NT2/D1 (cell line): ENCODE measurements around the gene BCAT1.

Experiments used
- DNase-seq: peaks from one replicate; pipeline ENCODE4 v3.0.0-alpha.2; 2011; ENCODE audit warnings: low read depth, low spot score
- H3K27me3 ChIP-seq: 2 replicates; pipeline ENCODE4 v1.6.0; 2011; ENCODE audit warnings: mild to moderate bottlenecking; ENCODE audit not compliant: insufficient read length, insufficient read depth
- H3K36me3 ChIP-seq: 2 replicates; pipeline ENCODE4 v1.6.1; 2011; ENCODE audit warnings: mild to moderate bottlenecking, low read length, mixed read lengths; ENCODE audit not compliant: insufficient read depth, insufficient read length
- H3K4me1 ChIP-seq: 2 replicates; pipeline ENCODE4 v1.5.1; 2011; ENCODE audit not compliant: insufficient read depth, insufficient read length
- H3K4me3 ChIP-seq: 2 replicates; pipeline ENCODE4 v1.5.1; 2011; ENCODE audit warnings: low read depth; ENCODE audit not compliant: insufficient read length
- H3K9ac ChIP-seq: 2 replicates; pipeline ENCODE4 v1.6.0; 2011; ENCODE audit warnings: low read depth; ENCODE audit not compliant: insufficient read length
- H3K9me3 ChIP-seq: 2 replicates; pipeline ENCODE4 v1.5.1; 2011; ENCODE audit warnings: mild to moderate bottlenecking, low read length; ENCODE audit not compliant: insufficient read depth
- SUZ12 ChIP-seq: IDR thresholded peaks from 2 replicates; pipeline ENCODE4 v1.6.1; 2011; ENCODE audit not compliant: insufficient read length, insufficient read depth; ENCODE audit errors: extremely low read depth
- YY1 ChIP-seq: IDR thresholded peaks from 2 replicates; pipeline ENCODE4 v1.6.1; 2011; ENCODE audit not compliant: insufficient read length, insufficient read depth
- ZNF274 ChIP-seq: IDR thresholded peaks from 2 replicates; pipeline ENCODE4 v1.6.1; 2011; ENCODE audit warnings: mild to moderate bottlenecking, low read depth, low read length

BCAT1 gene

GRCh38 chr12:24955853-24956252, 7.0 kb upstream of the BCAT1 start:
- Histone ChIP-seq H3K4me1 (peaks cover 9% of the 10 kb centered on the region), H3K27me3 (no peaks in the 10 kb centered on the region), H3K9me3 (no peaks in the 10 kb centered on the region), H3K9ac (no peak overlapping the region), H3K36me3 (no peaks in the 10 kb centered on the region), H3K4me3 (no peak overlapping the region)
- no peak for DNase-seq
- TF ChIP-seq YY1 = no peak
- TF ChIP-seq SUZ12 = no peak
- no peak for TF ChIP-seq ZNF274

- no peaks in the 10 kb centered on the region for H3K36me3 ChIP-seq
- no peak overlapping the region for H3K4me3 ChIP-seq
- peaks cover 8% of the 10 kb centered on the region for H3K4me1 ChIP-seq
- no peak overlapping the region for H3K9ac ChIP-seq
- H3K9me3 ChIP-seq = no peaks in the 10 kb centered on the region
- no peak for TF ChIP-seq YY1
- no peak for TF ChIP-seq SUZ12
- TF ChIP-seq ZNF274 = no peak
- no peak for DNase-seq
- H3K27me3 ChIP-seq = no peaks in the 10 kb centered on the region
Measured at GRCh38 chr12:24955389-24955788, 6.5 kb upstream of the BCAT1 start.

- TF ChIP-seq ZNF274 = no peak
- TF ChIP-seq SUZ12 = no peak
- no peak for TF ChIP-seq YY1
- Histone ChIP-seq H3K9ac (no peak overlapping the region), H3K27me3 (no peaks in the 10 kb centered on the region), H3K9me3 (no peaks in the 10 kb centered on the region), H3K4me1 (peaks cover 7% of the 10 kb centered on the region), H3K36me3 (no peaks in the 10 kb centered on the region), H3K4me3 (no peak overlapping the region)
- no peak for DNase-seq
Measured at GRCh38 chr12:24954261-24954660, 5.4 kb upstream of the BCAT1 start.

- peak overlapping the region; percentile 37 for H3K9ac ChIP-seq
- peaks cover under 1% of the 10 kb centered on the region for H3K36me3 ChIP-seq
- H3K27me3 ChIP-seq = no peaks in the 10 kb centered on the region
- TF ChIP-seq ZNF274 (no peak), SUZ12 (no peak), YY1 (no peak)
- peaks cover 7% of the 10 kb centered on the region for H3K4me1 ChIP-seq
- no peaks in the 10 kb centered on the region for H3K9me3 ChIP-seq
- H3K4me3 ChIP-seq = no peak overlapping the region
- no peak for DNase-seq
Measured at GRCh38 chr12:24952389-24952788, 3.5 kb upstream of the BCAT1 start.

- Histone ChIP-seq H3K36me3 (peaks cover 15% of the 10 kb centered on the region), H3K27me3 (no peaks in the 10 kb centered on the region), H3K4me3 (no peak overlapping the region), H3K9me3 (no peaks in the 10 kb centered on the region), H3K9ac (no peak overlapping the region), H3K4me1 (peaks cover 7% of the 10 kb centered on the region)
- no peak for TF ChIP-seq YY1
- no peak for TF ChIP-seq SUZ12
- TF ChIP-seq ZNF274 = no peak
- no peak for DNase-seq
Measured at GRCh38 chr12:24950231-24950834, 1.4 kb upstream of the BCAT1 start.

GRCh38 chr12:24948420-24948756, 513 bp downstream of the BCAT1 start:
- peak; percentile 76 for DNase-seq
- H3K4me1 ChIP-seq = no peaks in the 10 kb centered on the region
- no peaks in the 10 kb centered on the region for H3K27me3 ChIP-seq
- H3K36me3 ChIP-seq = peaks cover 32% of the 10 kb centered on the region
- H3K4me3 ChIP-seq = peak overlapping the region; percentile 96
- H3K9ac ChIP-seq = peak overlapping the region; percentile 99
- TF ChIP-seq YY1 = no peak
- TF ChIP-seq ZNF274 = no peak
- TF ChIP-seq SUZ12 = no peak
- H3K9me3 ChIP-seq = no peaks in the 10 kb centered on the region

GRCh38 chr12:24947541-24948419, 1.1 kb downstream of the BCAT1 start:
- TF ChIP-seq YY1 (no peak), ZNF274 (no peak), SUZ12 (no peak)
- no peak for DNase-seq
- Histone ChIP-seq H3K4me1 (no peaks in the 10 kb centered on the region), H3K9me3 (no peaks in the 10 kb centered on the region), H3K9ac (peak overlapping the region; percentile 99), H3K27me3 (no peaks in the 10 kb centered on the region), H3K36me3 (peaks cover 38% of the 10 kb centered on the region), H3K4me3 (peak overlapping the region; percentile 96)
